Measurements from ENCODE around the gene FSCN2.

FSCN2 gene

GRCh38 chr17:81572563-81573168, 44.5 kb downstream of the FSCN2 start:
- H3K4me3 ChIP-seq (ENCODE audit: low read length, poor library complexity, severe bottlenecking) = no peak overlapping the region
- TF ChIP-seq EZH2phosphoT487 (IDR thresholded peaks at IDR 0.05; ENCODE audit: borderline replicate concordance) = no peak
- TF ChIP-seq, protein P1, sequence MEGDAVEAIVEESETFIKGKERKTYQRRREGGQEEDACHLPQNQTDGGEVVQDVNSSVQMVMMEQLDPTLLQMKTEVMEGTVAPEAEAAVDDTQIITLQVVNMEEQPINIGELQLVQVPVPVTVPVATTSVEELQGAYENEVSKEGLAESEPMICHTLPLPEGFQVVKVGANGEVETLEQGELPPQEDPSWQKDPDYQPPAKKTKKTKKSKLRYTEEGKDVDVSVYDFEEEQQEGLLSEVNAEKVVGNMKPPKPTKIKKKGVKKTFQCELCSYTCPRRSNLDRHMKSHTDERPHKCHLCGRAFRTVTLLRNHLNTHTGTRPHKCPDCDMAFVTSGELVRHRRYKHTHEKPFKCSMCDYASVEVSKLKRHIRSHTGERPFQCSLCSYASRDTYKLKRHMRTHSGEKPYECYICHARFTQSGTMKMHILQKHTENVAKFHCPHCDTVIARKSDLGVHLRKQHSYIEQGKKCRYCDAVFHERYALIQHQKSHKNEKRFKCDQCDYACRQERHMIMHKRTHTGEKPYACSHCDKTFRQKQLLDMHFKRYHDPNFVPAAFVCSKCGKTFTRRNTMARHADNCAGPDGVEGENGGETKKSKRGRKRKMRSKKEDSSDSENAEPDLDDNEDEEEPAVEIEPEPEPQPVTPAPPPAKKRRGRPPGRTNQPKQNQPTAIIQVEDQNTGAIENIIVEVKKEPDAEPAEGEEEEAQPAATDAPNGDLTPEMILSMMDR (conservative IDR thresholded peaks at IDR 0.05; ENCODE audit: low read length) = no peak
- no peaks in the 10 kb centered on the region for H3K27me3 ChIP-seq (ENCODE audit: insufficient read depth, low read length, poor library complexity, severe bottlenecking)
- no peaks in the 10 kb centered on the region for H3K79me2 ChIP-seq (ENCODE audit: insufficient read depth, low read length)
- no peak overlapping the region for H2AFZ ChIP-seq (ENCODE audit: low read length)
- no peaks in the 10 kb centered on the region for H3K9me3 ChIP-seq (ENCODE audit: insufficient read depth, low read depth, low read length)
- no peaks in the 10 kb centered on the region for H4K20me1 ChIP-seq (ENCODE audit: insufficient read depth, low read length, poor library complexity, severe bottlenecking)
- H3F3A ChIP-seq (ENCODE audit: low read depth) = no peaks in the 10 kb centered on the region
- H3K4me2 ChIP-seq (ENCODE audit: low read depth, low read length, poor library complexity, severe bottlenecking) = no peak overlapping the region
- H3K9me2 ChIP-seq (replicated peaks; ENCODE audit: low read depth, low read length) = no peaks in the 10 kb centered on the region
- H3K36me3 ChIP-seq (ENCODE audit: insufficient read depth, low read length) = peaks cover 77% of the 10 kb centered on the region; the same call in 1 of the 2 replicates
- peaks cover 6% of the 10 kb centered on the region for H3K4me1 ChIP-seq (ENCODE audit: insufficient read depth, low read length, poor library complexity, severe bottlenecking)
- no peak overlapping the region for H3K9ac ChIP-seq (ENCODE audit: low read depth, low read length, poor library complexity, severe bottlenecking)

GRCh38 chr17:81573794-81574642, 45.8 kb downstream of the FSCN2 start:
- H3K9me3 ChIP-seq (ENCODE audit: insufficient read depth, low read depth, low read length) = no peaks in the 10 kb centered on the region
- H3K36me3 ChIP-seq (ENCODE audit: insufficient read depth, low read length) = peaks cover 68% of the 10 kb centered on the region; the same call in 1 of the 2 replicates
- H4K20me1 ChIP-seq (ENCODE audit: insufficient read depth, low read length, poor library complexity, severe bottlenecking) = no peaks in the 10 kb centered on the region
- H3K4me3 ChIP-seq (ENCODE audit: low read length, poor library complexity, severe bottlenecking) = no peak overlapping the region
- H3K4me2 ChIP-seq (ENCODE audit: low read depth, low read length, poor library complexity, severe bottlenecking) = no peak overlapping the region
- H3F3A ChIP-seq (ENCODE audit: low read depth) = no peaks in the 10 kb centered on the region
- no peaks in the 10 kb centered on the region for H3K27me3 ChIP-seq (ENCODE audit: insufficient read depth, low read length, poor library complexity, severe bottlenecking)
- no peak overlapping the region for H3K9ac ChIP-seq (ENCODE audit: low read depth, low read length, poor library complexity, severe bottlenecking)
- H2AFZ ChIP-seq (ENCODE audit: low read length) = no peak overlapping the region
- H3K4me1 ChIP-seq (ENCODE audit: insufficient read depth, low read length, poor library complexity, severe bottlenecking) = no peaks in the 10 kb centered on the region
- no peaks in the 10 kb centered on the region for H3K9me2 ChIP-seq (replicated peaks; ENCODE audit: low read depth, low read length)
- no peaks in the 10 kb centered on the region for H3K79me2 ChIP-seq (ENCODE audit: insufficient read depth, low read length)
- TF ChIP-seq EZH2phosphoT487 (IDR thresholded peaks at IDR 0.05; ENCODE audit: borderline replicate concordance) = no peak
- TF ChIP-seq, protein P1 (conservative IDR thresholded peaks at IDR 0.05; ENCODE audit: low read length) = no peak

- Histone ChIP-seq H3K4me3 (ENCODE audit: low read length, poor library complexity, severe bottlenecking) (no peak overlapping the region), H3K27me3 (ENCODE audit: insufficient read depth, low read length, poor library complexity, severe bottlenecking) (no peaks in the 10 kb centered on the region), H3K9ac (ENCODE audit: low read depth, low read length, poor library complexity, severe bottlenecking) (no peak overlapping the region), H4K20me1 (ENCODE audit: insufficient read depth, low read length, poor library complexity, severe bottlenecking) (no peaks in the 10 kb centered on the region), H3K79me2 (ENCODE audit: insufficient read depth, low read length) (no peaks in the 10 kb centered on the region), H3K36me3 (ENCODE audit: insufficient read depth, low read length) (peaks cover 62% of the 10 kb centered on the region; the same call in 1 of the 2 replicates), H3K4me2 (ENCODE audit: low read depth, low read length, poor library complexity, severe bottlenecking) (no peak overlapping the region), H3K4me1 (ENCODE audit: insufficient read depth, low read length, poor library complexity, severe bottlenecking) (no peaks in the 10 kb centered on the region), H3K9me3 (ENCODE audit: insufficient read depth, low read depth, low read length) (no peaks in the 10 kb centered on the region), H2AFZ (ENCODE audit: low read length) (no peak overlapping the region), H3K9me2 (replicated peaks; ENCODE audit: low read depth, low read length) (no peaks in the 10 kb centered on the region), H3F3A (ENCODE audit: low read depth) (no peaks in the 10 kb centered on the region)
- TF ChIP-seq, protein P1 (conservative IDR thresholded peaks at IDR 0.05; ENCODE audit: low read length) = no peak
- TF ChIP-seq EZH2phosphoT487 (IDR thresholded peaks at IDR 0.05; ENCODE audit: borderline replicate concordance) = no peak
Observed at GRCh38 chr17:81574643-81574956, 46.4 kb downstream of the FSCN2 start.

Data from Loucy (cell line).